Uterus (tissue), 4 donors: ENCODE data around the gene NFATC4. TPM values are rescaled to one million over a fixed set of nuclear protein-coding genes. Genes with fewer than 3 reads are reported as not detected.

Source experiments
- DNase-seq, 2 donors: peaks; one replicate each; pipeline ENCODE4 v3.0.0-alpha.2; 2019 to 2020
- H3K27ac ChIP-seq, 2 donors: fragments of 200-600 bp; sonication (generic); 1 replicate in 1 of 2; 2 replicates in 1 of 2; pipeline ENCODE4 v1.5.1; 2016 to 2018
- H3K27me3 ChIP-seq, 2 donors: fragments of 200-600 bp; sonication (generic); one replicate each; pipeline ENCODE4 v1.5.1; 2018 to 2019; ENCODE audit warnings: control low read depth in 1 of 2
- H3K36me3 ChIP-seq, 2 donors: fragments of 200-600 bp; sonication (generic); one replicate each; pipeline ENCODE4 v1.5.1; 2019; ENCODE audit warnings: control low read depth in 1 of 2
- H3K4me1 ChIP-seq, 2 donors: fragments of 200-600 bp; sonication (generic); one replicate each; pipeline ENCODE4 v1.5.1; 2018 to 2019; ENCODE audit warnings: control low read depth in 1 of 2
- H3K4me3 ChIP-seq, 2 donors: fragments of 200-600 bp; sonication (generic); 1 replicate in 1 of 2; 2 replicates in 1 of 2; pipeline ENCODE4 v1.5.1; 2018 to 2019; ENCODE audit warnings: mild to moderate bottlenecking in 1 of 2
- H3K9me3 ChIP-seq, 2 donors: fragments of 200-600 bp; sonication (generic); one replicate each; pipeline ENCODE4 v1.5.1; 2019; ENCODE audit warnings: control low read depth in 1 of 2
- POLR2A ChIP-seq, 2 donors: fragments of 450-650 bp; IDR thresholded peaks; one replicate each; pipeline ENCODE4 v1.6.1; 2016; ENCODE audit warnings: antibody characterized with exemption in 2 of 2, mild to moderate bottlenecking in 1 of 2, moderate library complexity in 1 of 2
- intact Hi-C: fragments of 100-400 bp; cut with DNase I; formaldehyde crosslinking; loops from one replicate; pipeline ENCODE4 v1.15.1; 2023; ENCODE audit warnings: low total_unique reads
- small RNA-seq: library from RNA; depleted of rRNA; stranded (forward); fragments of <200 nt; gene quantifications from one replicate; pipeline ENCODE3, GENCODE V24; 2016
- total RNA-seq, 4 donors: library from RNA; depleted of rRNA in 3 of 4; stranded (reverse); fragments of >200 nt in 3 of 4; gene quantifications; one replicate each; pipeline versions ENCODE4 v1.1.0 to v1.2.4, GENCODE V29; 2014 to 2023
- TF ChIP-seq, protein P1 (sequence below), 4 experiments: fragments of 200-600 bp in 2 of 4; fragments of 450-650 bp in 2 of 4; sonication (generic) in 2 of 4; IDR thresholded peaks; one replicate each; pipeline ENCODE4 v1.5.1; 2016 to 2019; ENCODE audit warnings: antibody characterized with exemption in 4 of 4, mild to moderate bottlenecking in 2 of 4, moderate library complexity in 1 of 4
- donor health status: DM: yes; HTN: yes; CAD: no.

NFATC4 gene
- total RNA-seq, 4 donors from 2014 or later, result 25.6 to 187 (median 86.4) TPM

DNA sequence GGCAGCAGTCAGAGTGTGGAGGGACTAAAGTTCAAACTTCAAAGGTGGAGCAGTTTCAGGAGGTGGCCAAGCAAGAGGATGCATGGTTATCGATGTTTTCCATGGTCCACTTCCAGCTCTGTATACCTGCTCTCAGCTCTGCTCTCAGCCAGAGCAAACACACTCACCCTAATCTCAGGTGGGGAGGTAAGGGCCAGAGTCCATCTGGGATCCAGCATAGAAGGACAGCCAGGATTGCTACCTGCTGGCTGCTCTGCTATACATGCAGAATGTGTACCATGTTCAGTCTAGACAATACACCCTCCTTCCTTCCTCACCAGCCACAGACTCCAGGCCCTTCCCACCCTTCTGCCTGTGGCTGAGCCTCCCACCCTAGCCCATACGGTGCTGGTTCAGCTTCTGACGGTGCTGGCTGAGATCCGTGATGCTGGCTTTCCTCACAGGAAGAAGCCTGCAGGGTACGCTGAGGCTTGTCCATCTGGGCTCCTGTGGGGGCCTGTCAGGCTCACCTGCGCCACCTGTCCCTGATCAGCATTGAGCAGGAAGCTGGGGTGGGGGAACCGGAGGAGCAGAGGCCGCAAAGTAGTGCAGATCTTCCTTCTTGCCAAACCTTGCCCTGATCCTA lies 59.0 kb downstream of the NFATC4 start:
- Histone ChIP-seq H3K4me3 (no peak overlapping the region), H3K27ac (no peak overlapping the region), H3K36me3 (no peaks in the 10 kb centered on the region), H3K4me1 (peaks cover 0 to 6% of the 10 kb centered on the region in 2 donors), H3K27me3 (no peaks in the 10 kb centered on the region), H3K9me3 (no peaks in the 10 kb centered on the region)
- DNase-seq, result peak in 1 of 2 donors; percentile 12
- TF ChIP-seq POLR2A (IDR thresholded peaks at IDR 0.05), result no peak
- TF ChIP-seq, protein P1, sequence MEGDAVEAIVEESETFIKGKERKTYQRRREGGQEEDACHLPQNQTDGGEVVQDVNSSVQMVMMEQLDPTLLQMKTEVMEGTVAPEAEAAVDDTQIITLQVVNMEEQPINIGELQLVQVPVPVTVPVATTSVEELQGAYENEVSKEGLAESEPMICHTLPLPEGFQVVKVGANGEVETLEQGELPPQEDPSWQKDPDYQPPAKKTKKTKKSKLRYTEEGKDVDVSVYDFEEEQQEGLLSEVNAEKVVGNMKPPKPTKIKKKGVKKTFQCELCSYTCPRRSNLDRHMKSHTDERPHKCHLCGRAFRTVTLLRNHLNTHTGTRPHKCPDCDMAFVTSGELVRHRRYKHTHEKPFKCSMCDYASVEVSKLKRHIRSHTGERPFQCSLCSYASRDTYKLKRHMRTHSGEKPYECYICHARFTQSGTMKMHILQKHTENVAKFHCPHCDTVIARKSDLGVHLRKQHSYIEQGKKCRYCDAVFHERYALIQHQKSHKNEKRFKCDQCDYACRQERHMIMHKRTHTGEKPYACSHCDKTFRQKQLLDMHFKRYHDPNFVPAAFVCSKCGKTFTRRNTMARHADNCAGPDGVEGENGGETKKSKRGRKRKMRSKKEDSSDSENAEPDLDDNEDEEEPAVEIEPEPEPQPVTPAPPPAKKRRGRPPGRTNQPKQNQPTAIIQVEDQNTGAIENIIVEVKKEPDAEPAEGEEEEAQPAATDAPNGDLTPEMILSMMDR (IDR thresholded peaks at IDR 0.05), result no peak
- intact Hi-C loops, result no loop called here

DNA sequence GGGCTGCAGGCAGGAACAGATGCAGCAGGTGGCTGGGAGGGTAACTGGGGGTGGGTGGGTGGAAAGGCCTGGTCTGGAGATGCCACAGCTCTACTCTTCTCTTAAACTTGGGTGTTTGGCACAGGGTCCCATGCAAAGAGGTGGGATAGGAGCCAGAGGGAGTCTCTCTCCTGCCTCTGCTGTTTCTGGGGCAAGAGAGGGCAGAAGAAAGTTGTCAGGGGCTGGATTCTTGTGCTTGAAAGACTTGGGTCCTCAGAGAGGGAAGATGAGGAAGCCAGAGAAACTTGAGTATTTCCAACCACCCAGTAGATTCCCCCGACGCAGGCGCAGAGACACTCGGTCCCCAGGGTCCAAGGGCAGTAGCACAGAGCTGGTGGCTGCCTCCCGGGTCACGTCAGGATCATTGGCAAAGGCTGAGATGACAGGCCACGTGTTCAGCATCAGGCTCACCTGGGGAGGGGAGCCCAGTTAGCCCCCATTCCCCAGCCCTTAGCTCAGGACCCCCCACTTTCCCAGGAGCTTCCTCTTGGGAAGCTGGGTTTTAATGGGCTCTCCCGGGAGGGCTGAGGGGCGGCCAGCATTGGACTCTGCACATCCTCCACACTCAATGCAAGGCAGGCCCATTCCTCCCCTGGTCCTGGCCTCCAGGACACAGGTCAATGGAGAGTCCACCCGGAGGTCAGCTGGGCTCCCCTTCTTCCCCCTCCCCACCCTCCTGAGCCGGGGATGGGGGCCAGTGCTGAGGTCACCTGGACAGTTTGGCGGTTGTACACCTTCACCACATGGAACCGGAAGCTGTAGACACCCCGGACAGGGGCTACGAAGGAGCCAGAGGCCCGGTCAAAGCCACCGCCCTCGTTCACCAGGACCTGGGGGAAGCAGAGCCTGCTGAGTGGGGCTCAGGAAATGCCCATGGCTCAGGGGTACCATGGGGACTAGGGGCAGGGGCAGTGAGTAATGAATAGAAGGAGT lies 59.8 kb downstream of the NFATC4 start:
- Histone ChIP-seq H3K27ac (peak overlapping the region in 1 of 2 donors; percentile 85), H3K27me3 (no peaks in the 10 kb centered on the region), H3K9me3 (no peaks in the 10 kb centered on the region), H3K36me3 (no peaks in the 10 kb centered on the region), H3K4me1 (peaks cover 0 to 11% of the 10 kb centered on the region in 2 donors), H3K4me3 (no peak overlapping the region)
- DNase-seq, result peak in 1 of 2 donors; percentile 21
- TF ChIP-seq, protein P1 (IDR thresholded peaks at IDR 0.05), result no peak
- TF ChIP-seq POLR2A (IDR thresholded peaks at IDR 0.05), result no peak
- intact Hi-C loops, result no loop called here

DNA sequence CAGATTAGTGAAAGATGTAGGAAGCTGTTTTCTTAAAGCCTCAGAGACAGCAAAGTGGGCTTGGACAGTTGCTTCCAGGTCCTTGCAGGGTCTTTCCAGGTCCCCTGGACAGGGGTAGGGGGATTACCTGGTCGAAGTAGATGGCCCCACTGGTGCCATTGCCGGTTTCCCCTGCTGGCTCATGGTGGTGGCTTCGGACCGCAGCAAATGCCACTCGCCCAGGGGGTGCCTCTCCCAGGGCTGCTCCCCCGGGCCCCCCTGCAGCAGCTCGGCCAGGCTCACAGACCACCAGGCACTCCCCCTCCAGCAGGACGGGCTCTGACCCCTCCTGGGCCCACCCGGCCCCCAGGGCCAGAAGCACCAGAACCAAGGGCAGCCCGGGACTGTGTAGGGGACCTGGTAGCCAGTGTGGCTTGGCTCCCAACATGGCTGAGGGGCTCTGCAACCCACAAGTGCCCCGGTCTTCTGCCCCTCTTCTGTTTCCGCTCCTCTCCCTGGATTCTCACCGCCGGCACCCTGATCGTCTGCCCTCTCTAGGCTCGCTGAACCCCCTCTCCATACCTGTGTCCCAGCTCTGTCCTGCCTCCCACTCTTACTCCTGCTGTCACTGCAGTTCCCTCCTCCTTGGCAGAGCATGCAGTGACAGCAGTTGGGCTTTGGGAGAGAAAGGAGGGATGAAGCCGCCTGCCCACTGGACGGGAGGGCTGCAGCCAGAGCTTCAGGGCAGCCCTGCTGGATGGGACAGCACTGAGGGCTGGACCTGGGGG lies 60.8 kb downstream of the NFATC4 start:
- no peaks in the 10 kb centered on the region for H3K27me3 ChIP-seq
- H3K4me1 ChIP-seq, result peaks cover 0 to 11% of the 10 kb centered on the region in 2 donors
- H3K36me3 ChIP-seq, result no peaks in the 10 kb centered on the region
- DNase-seq, result peak in 1 of 2 donors; percentile 22
- peak overlapping the region in 1 of 2 donors; percentile 82 for H3K4me3 ChIP-seq
- H3K27ac ChIP-seq, result peak overlapping the region; percentile 85 to 95
- TF ChIP-seq, protein P1 (IDR thresholded peaks at IDR 0.05), result no peak
- TF ChIP-seq POLR2A (IDR thresholded peaks at IDR 0.05), result no peak
- H3K9me3 ChIP-seq, result no peaks in the 10 kb centered on the region
- intact Hi-C loops, result no loop called here

Small RNA genes within 50 kb of the gene (small RNA-seq; reads per million reads assigned to genes)
- not detected for gene RF00026

Other genes starting within 250 kb of the NFATC4 start
- gene FITM1, start 237.5 kb upstream of the NFATC4 start, total RNA-seq, result 1 to 10 TPM in 2 of 4 donors, under 1 TPM in 1, not detected in 1; 0.48 to 2.4 (median 1.3) TPM
- 100 to 1,000 TPM in 2 of 4 donors, 10 to 100 TPM in 2; 81.0 to 175 (median 131) TPM for gene PSME1, start 232.0 kb upstream of the NFATC4 start, total RNA-seq
- 10 to 100 TPM in 2 of 4 donors, 1 to 10 TPM in 1, not detected in 1; 6.2 to 21.2 (median 10.9) TPM for gene EMC9, start 226.6 kb upstream of the NFATC4 start, total RNA-seq
- 100 to 1,000 TPM in 1 of 4 donors, 10 to 100 TPM in 3; 16.9 to 113 (median 25.7) TPM for gene PSME2, start 221.6 kb upstream of the NFATC4 start, total RNA-seq
- 100 to 1,000 TPM in 1 of 4 donors, 10 to 100 TPM in 3; 17.7 to 106 (median 57.9) TPM for gene RNF31, start 220.7 kb upstream of the NFATC4 start, total RNA-seq
- gene IRF9, start 206.9 kb upstream of the NFATC4 start, total RNA-seq, result 100 to 1,000 TPM in 1 of 4 donors, 10 to 100 TPM in 3; 33.2 to 205 (median 67.2) TPM
- 10 to 100 TPM in 3 of 4 donors, 1 to 10 TPM in 1; 9.5 to 54.3 (median 42.1) TPM for gene REC8, start 196.1 kb upstream of the NFATC4 start, total RNA-seq
- 10 to 100 TPM in 3 of 4 donors, 1 to 10 TPM in 1; 3.1 to 33.7 (median 29.6) TPM for gene IPO4, start 179.4 kb upstream of the NFATC4 start, total RNA-seq
- gene TM9SF1, start 172.7 kb upstream of the NFATC4 start, total RNA-seq, result 10 to 100 TPM; 31.2 to 79.8 (median 52.4) TPM
- under 1 TPM in 1 of 4 donors, not detected in 3; 0.98 TPM for gene TSSK4, start 162.5 kb upstream of the NFATC4 start, total RNA-seq
- 10 to 100 TPM in 3 of 4 donors, 1 to 10 TPM in 1; 6.8 to 53.3 (median 33.9) TPM for gene CHMP4A, start 154.7 kb upstream of the NFATC4 start, total RNA-seq
- 100 to 1,000 TPM in 1 of 4 donors, 10 to 100 TPM in 2, 1 to 10 TPM in 1; 5.6 to 137 (median 24.2) TPM for gene MDP1, start 152.1 kb upstream of the NFATC4 start, total RNA-seq
- 1,000 to 10,000 TPM in 1 of 4 donors, 100 to 1,000 TPM in 2, 10 to 100 TPM in 1; 61.2 to 1,004 (median 192) TPM for gene NEDD8, start 135.8 kb upstream of the NFATC4 start, total RNA-seq
- gene GMPR2, start 135.3 kb upstream of the NFATC4 start, total RNA-seq, result 10 to 100 TPM; 38.9 to 60.9 (median 48.8) TPM
- 100 to 1,000 TPM in 1 of 4 donors, 10 to 100 TPM in 3; 41.0 to 123 (median 66.8) TPM for gene TINF2, start 125.6 kb upstream of the NFATC4 start, total RNA-seq
- gene TGM1, start 105.0 kb upstream of the NFATC4 start, total RNA-seq, result 1 to 10 TPM in 2 of 4 donors, not detected in 2; 1.6 to 3.2 TPM
- 10 to 100 TPM in 3 of 4 donors, 1 to 10 TPM in 1; 9.2 to 67.9 (median 23.2) TPM for gene RABGGTA, start 96.6 kb upstream of the NFATC4 start, total RNA-seq
- 10 to 100 TPM; 17.0 to 52.4 (median 37.7) TPM for gene DHRS1, start 68.4 kb upstream of the NFATC4 start, total RNA-seq
- gene NOP9, start 68.3 kb upstream of the NFATC4 start, total RNA-seq, result 10 to 100 TPM in 3 of 4 donors, 1 to 10 TPM in 1; 5.0 to 23.5 (median 22.5) TPM
- gene CIDEB, start 60.2 kb upstream of the NFATC4 start, total RNA-seq, result 10 to 100 TPM in 2 of 4 donors, 1 to 10 TPM in 2; 1.3 to 25.5 (median 14.1) TPM
- gene LTB4R2, start 58.0 kb upstream of the NFATC4 start, total RNA-seq, result 1 to 10 TPM in 3 of 4 donors, not detected in 1; 1.0 to 7.1 (median 5.6) TPM
- gene LTB4R, start 56.7 kb upstream of the NFATC4 start, total RNA-seq, result 10 to 100 TPM in 1 of 4 donors, 1 to 10 TPM in 3; 3.7 to 19.5 (median 5.6) TPM
- 100 to 1,000 TPM in 2 of 4 donors, 10 to 100 TPM in 2; 22.8 to 138 (median 86.1) TPM for gene ADCY4, start 33.1 kb upstream of the NFATC4 start, total RNA-seq
- gene RIPK3, start 28.2 kb upstream of the NFATC4 start, total RNA-seq, result 100 to 1,000 TPM in 1 of 4 donors, 1 to 10 TPM in 2, under 1 TPM in 1; 0.29 to 123 (median 6.0) TPM
- 10 to 100 TPM in 3 of 4 donors, 1 to 10 TPM in 1; 4.9 to 51.1 (median 27.3) TPM for gene NYNRIN, start 30.8 kb downstream of the NFATC4 start, total RNA-seq
- 1 to 10 TPM in 3 of 4 donors, not detected in 1; 1.3 to 3.3 (median 3.2) TPM for gene CBLN3, start 61.5 kb downstream of the NFATC4 start, total RNA-seq
- gene KHNYN, start 61.8 kb downstream of the NFATC4 start, total RNA-seq, result 10 to 100 TPM; 16.5 to 88.6 (median 66.1) TPM
- 10 to 100 TPM; 12.8 to 87.5 (median 33.0) TPM for gene SDR39U1, start 74.6 kb downstream of the NFATC4 start, total RNA-seq
- gene CMA1, start 140.1 kb downstream of the NFATC4 start, total RNA-seq, result not detected
- gene CTSG, start 208.1 kb downstream of the NFATC4 start, total RNA-seq, result 1 to 10 TPM in 2 of 4 donors, not detected in 2; 1.9 to 4.0 TPM
- 1 to 10 TPM in 1 of 4 donors, under 1 TPM in 1, not detected in 2; 0.82 to 2.3 TPM for gene GZMH, start 241.5 kb downstream of the NFATC4 start, total RNA-seq